HG02623 (cell line): ENCODE results near the gene DAPK2.

Experiments used
- ATAC-seq: cut with Tn5 transposase; IDR thresholded peaks from one replicate; pipeline ENCODE4 v1.9.1; 2021; ENCODE audit warnings: moderate library complexity; ENCODE audit not compliant: unreplicated experiment

The DAPK2 gene

GRCh38 chr15:64024172-64025050 is 21.9 kb downstream of the DAPK2 start:
- ATAC-seq: no peak

- ATAC-seq: no peak
These were observed 23.1 kb downstream of the DAPK2 start for GRCh38 chr15:64023220-64023619.

GRCh38 chr15:64022571-64022970 is 23.7 kb downstream of the DAPK2 start:
- no peak for ATAC-seq

- no peak for ATAC-seq
These were observed 26.5 kb downstream of the DAPK2 start for GRCh38 chr15:64019764-64020163.

GRCh38 chr15:64017591-64018163 is 28.6 kb downstream of the DAPK2 start:
- no peak for ATAC-seq

- no peak for ATAC-seq
These were observed 29.1 kb downstream of the DAPK2 start for GRCh38 chr15:64017082-64017588.

- no peak for ATAC-seq
These were observed 30.0 kb downstream of the DAPK2 start for GRCh38 chr15:64016257-64016656.

GRCh38 chr15:64014995-64015394 is 31.3 kb downstream of the DAPK2 start:
- no peak for ATAC-seq

- ATAC-seq: no peak
These were observed 32.9 kb downstream of the DAPK2 start for GRCh38 chr15:64013179-64014062.

- ATAC-seq: no peak
These were observed 34.5 kb downstream of the DAPK2 start for GRCh38 chr15:64011736-64012135.

- peak; percentile 58 for ATAC-seq
These were observed 35.6 kb downstream of the DAPK2 start for GRCh38 chr15:64010719-64011118.

- peak; percentile 55 for ATAC-seq
These were observed 36.5 kb downstream of the DAPK2 start for GRCh38 chr15:64009798-64010261.

GRCh38 chr15:64009241-64009640 is 37.0 kb downstream of the DAPK2 start:
- no peak for ATAC-seq

GRCh38 chr15:64008177-64008576 is 38.1 kb downstream of the DAPK2 start:
- ATAC-seq: no peak

GRCh38 chr15:64006642-64007041 is 39.6 kb downstream of the DAPK2 start:
- ATAC-seq: no peak

GRCh38 chr15:64004587-64004986 is 41.7 kb downstream of the DAPK2 start:
- ATAC-seq: no peak

GRCh38 chr15:64004056-64004455 is 42.2 kb downstream of the DAPK2 start:
- ATAC-seq: no peak

GRCh38 chr15:64003182-64003581 is 43.1 kb downstream of the DAPK2 start:
- no peak for ATAC-seq

- ATAC-seq: no peak
These were observed 45.1 kb downstream of the DAPK2 start for GRCh38 chr15:64001148-64001547.

- no peak for ATAC-seq
These were observed 45.9 kb downstream of the DAPK2 start for GRCh38 chr15:64000183-64000951.
